Muscle of leg (tissue), 11 donors: ENCODE measurements around the gene PTPRN2. TPM values are rescaled to one million over a fixed set of nuclear protein-coding genes. Genes with fewer than 3 reads are reported as not detected.

Experiments
- DNase-seq: peaks from one replicate; pipeline ENCODE4 v3.0.0; 2013
- H3K27ac ChIP-seq: one replicate; pipeline ENCODE4 v1.5.1; 2013; ENCODE audit warnings: mild to moderate bottlenecking, low read length, control low read depth
- H3K27me3 ChIP-seq: one replicate; pipeline ENCODE4 v1.6.1; 2013; ENCODE audit warnings: low read length; ENCODE audit not compliant: control insufficient read depth, insufficient read depth
- H3K36me3 ChIP-seq: one replicate; pipeline ENCODE4 v1.6.1; 2013; ENCODE audit warnings: low read length; ENCODE audit not compliant: control insufficient read depth, insufficient read depth
- H3K4me1 ChIP-seq: one replicate; pipeline ENCODE4 v1.6.1; 2013; ENCODE audit warnings: low read length; ENCODE audit not compliant: control insufficient read depth, insufficient read depth
- H3K4me3 ChIP-seq: one replicate; pipeline ENCODE4 v1.5.1; 2013; ENCODE audit warnings: low read length, control low read depth
- H3K9me3 ChIP-seq: replicated peaks from 2 replicates; pipeline ENCODE4 v1.6.1; 2013; ENCODE audit warnings: low read depth, low read length; ENCODE audit not compliant: control insufficient read depth
- WGBS: methylation state at CpG from one replicate; pipeline ENCODE4 v1.1.5; 2013; ENCODE audit warnings: missing lambda C conversion rate; ENCODE audit not compliant: insufficient coverage; 5-methylcytosine and 5-hydroxymethylcytosine counted together
- polyA plus RNA-seq, 8 donors: library from polyadenylated mRNA; unstranded; fragments of 120-200 nt; gene quantifications; one replicate each; pipeline versions ENCODE4 v1.2.1 to v1.2.3, GENCODE V29; 2013; ENCODE audit warnings: inconsistent platforms in 1 of 8, low replicate concordance in 1 of 8; ENCODE audit not compliant: insufficient read length in 8 of 8, insufficient read depth in 1 of 8
- total RNA-seq: library from RNA; stranded (reverse); fragments of 120-200 nt; gene quantifications from one replicate; pipeline ENCODE4 v1.2.4, GENCODE V29; 2013

PTPRN2 gene
- total and polyA plus RNA-seq, 9 donors: 1.4 to 2.9 (median 2.3) TPM

- 86% methylated on average over 28 of the region's 36 CpGs for WGBS
- H3K9me3 ChIP-seq: no peaks in the 10 kb centered on the region
- H3K27me3 ChIP-seq: peaks cover 18% of the 10 kb centered on the region
- H3K4me1 ChIP-seq: no peaks in the 10 kb centered on the region
- no peak overlapping the region for H3K27ac ChIP-seq
- no peak overlapping the region for H3K4me3 ChIP-seq
- no peak for DNase-seq
- no peaks in the 10 kb centered on the region for H3K36me3 ChIP-seq
These were observed 867.6 kb downstream of the PTPRN2 start for GRCh38 chr7:157719705-157720655.

GRCh38 chr7:157719008-157719682 lies 868.5 kb downstream of the PTPRN2 start:
- peaks cover 14% of the 10 kb centered on the region for H3K27me3 ChIP-seq
- no peak overlapping the region for H3K4me3 ChIP-seq
- H3K27ac ChIP-seq: no peak overlapping the region
- no peak for DNase-seq
- H3K36me3 ChIP-seq: no peaks in the 10 kb centered on the region
- H3K4me1 ChIP-seq: no peaks in the 10 kb centered on the region
- no peaks in the 10 kb centered on the region for H3K9me3 ChIP-seq
- 86% methylated on average over 20 of the region's 21 CpGs for WGBS

GRCh38 chr7:157718303-157719007 lies 869.2 kb downstream of the PTPRN2 start:
- H3K4me1 ChIP-seq: no peaks in the 10 kb centered on the region
- no peak for DNase-seq
- H3K27ac ChIP-seq: no peak overlapping the region
- H3K9me3 ChIP-seq: no peaks in the 10 kb centered on the region
- WGBS: 76% methylated on average over 27 of the region's 27 CpGs
- peaks cover 7% of the 10 kb centered on the region for H3K27me3 ChIP-seq
- H3K36me3 ChIP-seq: no peaks in the 10 kb centered on the region
- no peak overlapping the region for H3K4me3 ChIP-seq

GRCh38 chr7:157717211-157718174 lies 870.1 kb downstream of the PTPRN2 start:
- Histone ChIP-seq H3K36me3 (no peaks in the 10 kb centered on the region), H3K4me1 (no peaks in the 10 kb centered on the region), H3K27me3 (peaks cover 6% of the 10 kb centered on the region), H3K9me3 (no peaks in the 10 kb centered on the region), H3K4me3 (no peak overlapping the region), H3K27ac (no peak overlapping the region)
- WGBS: 88% methylated on average over 25 of the region's 31 CpGs
- no peak for DNase-seq

- no peaks in the 10 kb centered on the region for H3K4me1 ChIP-seq
- no peaks in the 10 kb centered on the region for H3K36me3 ChIP-seq
- no peaks in the 10 kb centered on the region for H3K9me3 ChIP-seq
- peaks cover 3% of the 10 kb centered on the region for H3K27me3 ChIP-seq
- H3K4me3 ChIP-seq: no peak overlapping the region
- no peak for DNase-seq
- H3K27ac ChIP-seq: no peak overlapping the region
- 80% methylated on average over 8 of the region's 8 CpGs for WGBS
These were observed 871.7 kb downstream of the PTPRN2 start for GRCh38 chr7:157715938-157716280.

- no peaks in the 10 kb centered on the region for H3K4me1 ChIP-seq
- H3K4me3 ChIP-seq: no peak overlapping the region
- no peak overlapping the region for H3K27ac ChIP-seq
- 89% methylated on average over 21 of the region's 25 CpGs for WGBS
- no peak for DNase-seq
- H3K36me3 ChIP-seq: no peaks in the 10 kb centered on the region
- no peaks in the 10 kb centered on the region for H3K9me3 ChIP-seq
- H3K27me3 ChIP-seq: peaks cover 3% of the 10 kb centered on the region
These were observed 872.3 kb downstream of the PTPRN2 start for GRCh38 chr7:157715071-157715937.

- WGBS: 86% methylated on average over 25 of the region's 29 CpGs
- Histone ChIP-seq H3K27me3 (peaks cover 4% of the 10 kb centered on the region), H3K9me3 (no peaks in the 10 kb centered on the region), H3K4me1 (no peaks in the 10 kb centered on the region), H3K27ac (no peak overlapping the region), H3K36me3 (no peaks in the 10 kb centered on the region), H3K4me3 (no peak overlapping the region)
- DNase-seq: no peak
These were observed 873.2 kb downstream of the PTPRN2 start for GRCh38 chr7:157714166-157715070.

- Histone ChIP-seq H3K27me3 (peaks cover 6% of the 10 kb centered on the region), H3K4me3 (no peak overlapping the region), H3K27ac (no peak overlapping the region), H3K36me3 (no peaks in the 10 kb centered on the region), H3K9me3 (no peaks in the 10 kb centered on the region), H3K4me1 (no peaks in the 10 kb centered on the region)
- DNase-seq: no peak
- WGBS: 83% methylated on average over 13 of the region's 16 CpGs
These were observed 874.0 kb downstream of the PTPRN2 start for GRCh38 chr7:157713591-157713990.
